C4-2B (cell line): ENCODE data around the gene CAMK2N1.

Experiments
- H3K27ac ChIP-seq: fragments of 450-650 bp; 2 replicates; pipeline ENCODE4 v1.5.1; 2017
- ZFX ChIP-seq: fragments of 450-650 bp; IDR thresholded peaks from 2 replicates; pipeline ENCODE4 v1.6.1; 2017
- TF ChIP-seq, protein P1 (sequence below): fragments of 450-650 bp; conservative IDR thresholded peaks from 2 replicates; pipeline ENCODE4 v1.5.1; 2017; ENCODE audit warnings: mild to moderate bottlenecking

Gene CAMK2N1

DNA sequence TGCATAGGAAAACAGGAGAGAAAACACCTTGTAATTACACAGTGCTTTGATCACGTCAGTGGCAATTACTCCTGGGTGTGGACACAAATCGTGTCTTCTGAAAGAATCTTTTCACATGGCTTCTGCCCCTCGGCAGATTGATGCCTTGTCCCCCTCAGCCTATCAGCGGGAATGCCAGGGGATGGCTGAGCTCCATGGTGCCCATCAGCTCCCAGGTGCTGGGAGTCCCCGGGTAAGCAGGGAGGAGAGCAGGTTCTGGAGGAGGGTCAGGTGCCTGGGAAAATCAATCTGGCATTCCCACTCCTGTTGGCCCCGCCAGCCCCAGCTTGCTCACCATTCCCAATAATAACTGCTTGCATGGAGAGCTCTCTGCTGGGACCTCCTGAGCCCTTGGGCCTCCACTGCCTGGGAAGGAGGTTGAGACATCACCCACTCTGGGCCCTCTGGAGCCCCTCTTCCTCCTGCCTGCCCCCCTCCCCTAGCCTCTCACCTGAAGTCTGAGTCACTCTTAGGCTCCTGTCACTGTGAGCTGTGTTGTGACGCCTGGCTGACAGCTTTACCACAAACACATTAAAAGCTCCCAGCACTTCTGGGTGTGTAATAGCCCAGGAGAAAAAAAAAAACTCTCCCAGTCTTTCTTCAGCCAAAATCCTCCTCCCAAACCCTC, 4.9 kb downstream of the CAMK2N1 start:
- H3K27ac ChIP-seq = peak overlapping the region; percentile 30; the same call in 1 of the 2 replicates

DNA sequence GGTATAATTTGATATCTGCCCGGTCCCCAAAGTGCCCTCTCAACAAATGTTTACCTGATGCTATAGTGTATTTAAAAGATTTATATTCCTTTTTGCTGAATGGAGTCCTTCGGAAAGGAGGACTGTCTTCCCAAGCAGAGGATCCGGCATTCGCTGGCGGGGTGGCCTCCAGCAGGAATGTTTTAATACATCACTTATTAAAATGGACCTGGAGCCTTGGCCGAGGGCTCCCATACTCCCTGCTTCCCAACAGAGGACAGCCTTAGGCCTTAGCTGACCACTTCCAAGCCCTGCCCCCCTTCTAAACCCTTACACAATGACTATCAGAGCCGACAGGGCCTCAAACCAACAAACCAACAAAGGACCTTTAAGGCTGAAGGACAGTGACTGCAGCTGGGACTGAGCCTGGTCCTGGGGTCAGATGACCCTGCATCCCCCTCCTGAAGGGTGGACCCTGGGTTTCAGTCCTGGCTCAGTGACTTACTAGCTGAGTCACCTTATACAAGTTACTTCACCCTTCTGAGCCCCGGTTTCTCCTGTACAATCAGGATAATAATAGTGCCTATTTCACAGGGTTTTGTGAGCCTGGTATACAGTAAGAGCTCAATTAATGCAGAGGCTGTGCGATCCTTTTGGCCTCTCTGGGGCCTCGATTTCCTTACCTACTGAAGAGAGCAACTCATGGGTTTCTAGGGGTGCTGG, 5.6 kb downstream of the CAMK2N1 start:
- H3K27ac ChIP-seq = peak overlapping the region; percentile 21; the same call in 1 of the 2 replicates
- TF ChIP-seq, protein P1, sequence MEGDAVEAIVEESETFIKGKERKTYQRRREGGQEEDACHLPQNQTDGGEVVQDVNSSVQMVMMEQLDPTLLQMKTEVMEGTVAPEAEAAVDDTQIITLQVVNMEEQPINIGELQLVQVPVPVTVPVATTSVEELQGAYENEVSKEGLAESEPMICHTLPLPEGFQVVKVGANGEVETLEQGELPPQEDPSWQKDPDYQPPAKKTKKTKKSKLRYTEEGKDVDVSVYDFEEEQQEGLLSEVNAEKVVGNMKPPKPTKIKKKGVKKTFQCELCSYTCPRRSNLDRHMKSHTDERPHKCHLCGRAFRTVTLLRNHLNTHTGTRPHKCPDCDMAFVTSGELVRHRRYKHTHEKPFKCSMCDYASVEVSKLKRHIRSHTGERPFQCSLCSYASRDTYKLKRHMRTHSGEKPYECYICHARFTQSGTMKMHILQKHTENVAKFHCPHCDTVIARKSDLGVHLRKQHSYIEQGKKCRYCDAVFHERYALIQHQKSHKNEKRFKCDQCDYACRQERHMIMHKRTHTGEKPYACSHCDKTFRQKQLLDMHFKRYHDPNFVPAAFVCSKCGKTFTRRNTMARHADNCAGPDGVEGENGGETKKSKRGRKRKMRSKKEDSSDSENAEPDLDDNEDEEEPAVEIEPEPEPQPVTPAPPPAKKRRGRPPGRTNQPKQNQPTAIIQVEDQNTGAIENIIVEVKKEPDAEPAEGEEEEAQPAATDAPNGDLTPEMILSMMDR = no peak
- no peak for TF ChIP-seq ZFX

More for the DNA sequence above, 4.9 kb downstream of the CAMK2N1 start:
- TF ChIP-seq ZFX = no peak
- TF ChIP-seq, protein P1 = no peak

DNA sequence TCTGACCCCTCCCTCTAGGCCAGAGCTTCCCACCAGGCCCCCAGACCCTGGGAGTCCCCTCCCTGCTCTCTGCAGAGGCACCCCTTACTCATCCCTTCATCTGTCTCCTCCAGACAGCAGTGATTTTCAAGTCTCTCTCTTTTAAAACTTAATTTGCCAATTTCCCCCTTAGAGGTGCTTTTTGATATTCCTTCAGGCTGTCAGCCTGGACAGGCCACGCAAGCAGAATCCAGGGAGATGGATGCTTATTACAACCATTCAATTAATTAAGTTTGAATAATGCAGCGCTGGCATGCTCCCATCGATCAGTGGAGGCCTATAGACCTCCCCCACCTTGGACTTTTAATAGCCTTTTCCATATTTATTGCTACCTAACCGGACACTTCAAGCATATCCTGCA, 6.2 kb downstream of the CAMK2N1 start:
- TF ChIP-seq, protein P1 = no peak
- TF ChIP-seq ZFX = no peak
- H3K27ac ChIP-seq = no peak overlapping the region

DNA sequence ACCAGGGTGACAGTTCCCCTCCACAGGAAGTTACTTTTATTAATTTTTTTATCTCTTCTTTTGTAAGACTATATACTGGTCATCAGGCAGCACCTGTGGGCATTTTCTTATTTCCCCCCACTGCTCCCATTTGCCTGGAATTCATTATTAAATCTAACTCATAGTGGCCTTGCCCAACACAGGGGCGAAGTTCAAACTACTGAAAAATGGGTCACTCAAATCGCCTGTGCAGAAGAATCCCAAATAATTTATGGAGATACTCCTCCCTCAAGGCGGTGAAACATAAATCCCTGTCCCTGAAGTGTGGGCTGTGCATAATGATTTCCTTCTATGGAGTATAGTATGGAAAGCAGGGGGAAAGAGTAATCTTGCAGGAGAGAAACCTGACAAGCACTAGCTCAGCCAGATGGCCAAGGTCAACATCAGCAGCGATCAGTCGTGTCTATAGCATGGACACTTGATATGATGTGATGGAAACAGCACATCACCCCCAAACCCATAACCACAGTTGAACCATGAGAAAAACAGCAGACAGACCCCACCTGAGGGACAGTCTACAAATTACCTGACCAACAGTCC, 7.9 kb downstream of the CAMK2N1 start:
- TF ChIP-seq, protein P1 = no peak
- no peak for TF ChIP-seq ZFX
- no peak overlapping the region for H3K27ac ChIP-seq

DNA sequence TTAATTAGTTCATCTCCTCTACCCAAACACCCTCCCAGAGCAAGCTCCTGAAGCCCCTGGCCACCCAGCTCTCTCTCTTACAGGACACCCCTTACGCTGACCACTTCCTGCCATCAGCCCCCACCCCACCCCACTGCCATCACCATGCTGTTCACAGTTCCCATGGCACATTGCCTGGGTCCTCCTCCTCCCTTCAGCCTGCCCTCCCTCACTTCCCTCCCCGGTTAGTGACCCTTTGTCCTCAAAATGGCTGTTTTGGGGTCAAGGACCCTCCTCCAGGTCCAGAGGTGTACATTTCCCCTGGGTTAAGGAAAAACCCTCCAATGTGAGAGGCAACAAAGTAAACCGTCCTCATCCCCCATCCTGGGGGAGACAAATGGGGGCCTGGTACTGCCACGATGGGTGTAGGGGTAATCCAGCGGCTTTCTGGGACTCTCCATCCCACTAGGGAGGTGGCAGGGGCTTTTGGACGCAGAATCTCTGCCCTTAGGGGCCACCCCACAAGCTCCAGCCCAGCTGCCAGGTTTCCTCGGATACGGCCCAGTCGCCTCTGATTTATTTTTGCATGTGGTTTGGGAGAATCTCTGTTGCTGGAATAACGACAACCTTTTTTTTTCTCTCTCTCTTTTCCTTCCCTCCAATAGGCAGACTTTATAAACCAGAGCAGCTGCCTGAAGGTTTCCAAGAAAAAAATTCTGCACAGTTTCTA, 8.5 kb downstream of the CAMK2N1 start:
- TF ChIP-seq, protein P1 = no peak
- TF ChIP-seq ZFX = no peak

DNA sequence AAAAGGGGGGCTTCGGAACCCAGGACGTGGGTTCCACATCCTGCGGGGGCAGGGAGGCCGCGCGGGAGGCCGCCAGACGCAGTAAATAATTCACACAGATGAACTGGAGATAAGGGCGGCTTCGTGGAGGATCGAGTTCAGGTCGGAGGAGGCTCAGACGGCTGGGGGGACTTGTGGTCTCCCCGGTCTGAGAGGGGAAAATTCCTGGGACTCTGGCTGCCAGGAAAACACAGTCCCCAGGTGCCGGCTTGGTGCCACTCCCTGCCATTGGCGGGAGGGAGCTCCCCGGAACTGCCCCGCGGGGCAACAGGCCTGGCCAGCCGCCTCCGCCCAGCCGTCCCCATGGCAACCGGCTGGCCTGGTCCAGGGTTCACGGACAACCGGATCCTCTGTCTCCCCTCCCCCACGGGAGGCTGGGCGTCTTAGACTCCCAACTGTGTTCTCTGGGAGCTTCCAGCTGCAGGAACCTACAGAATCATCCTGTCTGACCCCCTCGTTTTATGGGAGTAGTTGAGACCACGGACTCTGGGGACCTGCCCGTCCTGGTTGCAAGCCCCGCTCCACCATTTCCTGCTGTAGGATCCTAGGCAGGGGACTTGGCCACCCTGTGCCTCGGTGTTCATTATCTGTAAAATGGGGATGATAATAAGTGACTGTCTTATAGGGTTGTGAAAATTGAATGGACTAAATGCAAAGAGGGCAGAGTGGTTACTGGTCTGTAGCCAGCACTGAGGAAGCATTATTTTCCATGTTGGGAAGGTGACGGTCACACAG, 9.6 kb downstream of the CAMK2N1 start:
- TF ChIP-seq ZFX = no peak
- TF ChIP-seq, protein P1 = no peak
- peak overlapping the region; percentile 81 for H3K27ac ChIP-seq

More for the DNA sequence above, 8.5 kb downstream of the CAMK2N1 start:
- H3K27ac ChIP-seq = peak overlapping the region; percentile 81
